D721Med (cell line): ENCODE data around the gene PMPCA.

Source experiments
- DNase-seq: peaks from one replicate; pipeline ENCODE4 v3.0.0; 2011; ENCODE audit warnings: low spot score; ENCODE audit not compliant: insufficient read length
- FAIRE-seq: peaks from 2 replicates; lab custom pipeline; 2011; peaks lifted over from hg19 to GRCh38; lab: Jason Lieb, UNC
- TF ChIP-seq, protein P1 (sequence below): IDR thresholded peaks from 2 replicates; pipeline ENCODE4 v1.5.1; 2012; ENCODE audit warnings: mild to moderate bottlenecking, control low read depth; ENCODE audit not compliant: insufficient read depth; ENCODE audit errors: missing control alignments

The PMPCA gene

DNA sequence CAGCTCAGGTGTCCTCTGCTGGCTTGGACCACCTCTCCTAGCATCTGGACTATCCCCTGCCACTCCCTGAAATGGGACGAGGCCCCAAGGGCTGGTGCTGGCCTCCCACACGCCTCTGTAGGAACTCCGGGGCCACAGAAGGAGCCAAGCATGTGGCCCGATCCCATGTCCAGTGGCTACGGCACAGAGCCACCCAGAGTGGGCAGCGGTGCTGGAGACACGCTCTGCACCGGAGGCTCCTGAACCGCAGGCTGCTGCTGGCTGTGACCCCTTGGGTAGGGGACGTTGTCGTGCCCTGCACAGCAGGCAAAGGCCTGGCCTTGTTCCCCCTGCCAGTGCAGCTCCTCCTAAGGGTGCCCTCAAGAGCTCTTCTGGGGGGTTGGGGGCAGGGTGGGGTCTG lies 30.6 kb upstream of the PMPCA start:
- DNase-seq (no peak), FAIRE-seq (no peak)
- TF ChIP-seq, protein P1, sequence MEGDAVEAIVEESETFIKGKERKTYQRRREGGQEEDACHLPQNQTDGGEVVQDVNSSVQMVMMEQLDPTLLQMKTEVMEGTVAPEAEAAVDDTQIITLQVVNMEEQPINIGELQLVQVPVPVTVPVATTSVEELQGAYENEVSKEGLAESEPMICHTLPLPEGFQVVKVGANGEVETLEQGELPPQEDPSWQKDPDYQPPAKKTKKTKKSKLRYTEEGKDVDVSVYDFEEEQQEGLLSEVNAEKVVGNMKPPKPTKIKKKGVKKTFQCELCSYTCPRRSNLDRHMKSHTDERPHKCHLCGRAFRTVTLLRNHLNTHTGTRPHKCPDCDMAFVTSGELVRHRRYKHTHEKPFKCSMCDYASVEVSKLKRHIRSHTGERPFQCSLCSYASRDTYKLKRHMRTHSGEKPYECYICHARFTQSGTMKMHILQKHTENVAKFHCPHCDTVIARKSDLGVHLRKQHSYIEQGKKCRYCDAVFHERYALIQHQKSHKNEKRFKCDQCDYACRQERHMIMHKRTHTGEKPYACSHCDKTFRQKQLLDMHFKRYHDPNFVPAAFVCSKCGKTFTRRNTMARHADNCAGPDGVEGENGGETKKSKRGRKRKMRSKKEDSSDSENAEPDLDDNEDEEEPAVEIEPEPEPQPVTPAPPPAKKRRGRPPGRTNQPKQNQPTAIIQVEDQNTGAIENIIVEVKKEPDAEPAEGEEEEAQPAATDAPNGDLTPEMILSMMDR: no peak

GRCh38 chr9:136380381-136380780 lies 30.1 kb upstream of the PMPCA start:
- FAIRE-seq: no peak
- TF ChIP-seq, protein P1: no peak
- DNase-seq: no peak

DNA sequence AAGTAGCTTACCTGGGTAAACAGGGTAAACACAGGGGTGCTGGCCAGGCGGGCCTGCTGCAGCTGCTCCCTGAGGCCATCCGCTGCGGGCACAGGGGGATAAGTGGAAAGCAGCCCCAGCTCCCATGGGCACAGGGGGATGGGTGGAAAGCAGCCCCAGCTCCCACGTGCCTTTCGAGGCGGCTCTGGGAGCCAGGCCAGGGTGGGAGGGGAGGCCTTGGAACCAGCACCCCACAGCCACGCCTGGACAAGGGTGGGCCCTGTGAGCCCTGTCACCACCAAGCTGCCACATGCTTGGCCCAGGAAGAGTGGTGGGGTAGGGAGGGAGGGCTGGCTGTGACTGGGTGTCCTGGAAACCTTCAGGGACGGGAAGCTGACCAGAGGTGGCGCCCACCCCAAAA lies 29.1 kb upstream of the PMPCA start:
- TF ChIP-seq, protein P1: no peak
- no peak for DNase-seq
- no peak for FAIRE-seq

DNA sequence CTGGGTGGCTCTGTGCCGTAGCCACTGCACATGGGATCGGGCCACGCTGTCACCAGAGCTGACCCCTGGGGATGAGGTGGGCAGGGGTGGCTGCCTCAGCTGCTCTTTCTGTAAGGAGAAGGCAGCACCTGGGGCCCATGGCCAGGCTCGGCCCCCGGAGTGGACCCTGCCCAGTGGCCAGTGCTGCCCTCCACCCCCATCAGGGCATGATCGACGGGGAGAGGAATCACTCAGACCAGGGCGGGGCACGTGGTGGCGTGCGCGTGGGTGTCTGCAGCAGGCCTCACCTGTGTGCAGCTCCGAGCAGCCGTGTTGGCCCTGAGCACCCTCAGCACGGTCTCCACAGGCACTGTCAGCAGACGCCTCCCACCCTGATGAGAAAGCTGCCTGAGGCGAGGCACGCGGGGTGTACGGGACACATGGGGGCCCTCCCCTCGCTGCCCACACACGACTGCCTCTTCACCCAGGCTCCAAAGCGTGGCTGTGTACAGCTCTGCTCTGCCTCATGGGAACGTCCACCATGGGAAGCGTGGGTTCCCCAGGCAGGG lies 28.4 kb upstream of the PMPCA start:
- TF ChIP-seq, protein P1: no peak
- FAIRE-seq (no peak), DNase-seq (no peak)

- DNase-seq (no peak), FAIRE-seq (no peak)
- TF ChIP-seq, protein P1: no peak
These were observed 27.0 kb upstream of the PMPCA start for GRCh38 chr9:136383436-136383835.

DNA sequence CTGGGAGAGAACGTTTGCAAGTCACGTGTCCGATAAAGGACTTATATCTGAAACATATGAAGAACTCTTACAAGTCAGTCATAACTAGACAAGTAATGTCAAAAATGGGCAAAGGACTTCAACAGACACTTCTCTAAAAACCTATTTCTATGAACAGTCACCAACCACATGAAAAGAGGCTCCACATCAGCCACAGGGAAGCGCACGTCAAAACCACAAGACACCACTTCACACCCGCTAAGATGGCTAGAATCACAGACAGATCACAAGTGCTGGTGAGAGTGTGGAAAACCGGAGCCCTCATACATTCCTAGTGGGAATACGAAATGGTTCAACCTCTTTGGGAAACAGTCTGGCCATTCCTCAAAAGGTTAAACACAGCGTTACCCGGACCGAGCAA lies 25.4 kb upstream of the PMPCA start:
- DNase-seq (no peak), FAIRE-seq (no peak)
- TF ChIP-seq, protein P1: no peak

DNA sequence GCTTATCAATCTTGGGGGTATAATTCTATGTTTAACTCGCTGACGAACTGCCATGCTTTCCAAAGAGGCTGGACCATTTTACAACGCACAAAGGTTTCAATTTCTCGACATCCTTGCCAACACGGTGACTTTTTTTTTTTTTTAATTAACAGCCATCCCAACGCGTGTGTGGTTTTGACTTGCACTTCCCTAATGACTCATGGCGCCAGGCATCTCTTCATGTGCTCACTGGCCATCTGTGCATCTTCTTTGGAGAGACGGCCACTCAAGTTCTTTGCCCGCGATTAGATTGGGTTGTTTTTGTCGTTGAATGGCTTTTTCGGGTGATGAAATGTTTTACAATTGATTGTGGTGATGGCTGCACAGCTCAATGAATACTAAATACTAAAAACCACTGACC lies 24.4 kb upstream of the PMPCA start:
- DNase-seq: no peak
- TF ChIP-seq, protein P1: no peak
- FAIRE-seq: no peak
